Activated B cell treated with CpG ODN at 0.5 μM for 24 hours (primary cell): ENCODE data around the gene PPARG. TPM values are rescaled to one million over a fixed set of nuclear protein-coding genes. Genes with fewer than 3 reads are reported as not detected.

Source experiments
- ATAC-seq: fragments of 200-7000 bp; cut with Tn5 transposase; one replicate; pipeline ENCODE4 v1.10.0; 2021; ENCODE audit warnings: low read depth, mild to moderate bottlenecking, moderate library complexity
- CTCF ChIA-PET: fragments of 350-600 bp; sonication (Branson Sonifier 250); formaldehyde crosslinking; loops from one replicate; lab custom pipeline; 2021; ENCODE audit warnings: antibody characterized with exemption; lab: Charles Lee
- POLR2A ChIA-PET: fragments of 350-600 bp; sonication (Branson Sonifier 250); formaldehyde crosslinking; loops from one replicate; lab custom pipeline; 2021; ENCODE audit warnings: antibody characterized with exemption; lab: Charles Lee
- DNase-seq: peaks from one replicate; pipeline ENCODE4 v3.0.0; 2022
- H3K27ac Mint-ChIP-seq: one replicate; pipeline ENCODE4 v1.8.0; 2020; ENCODE audit warnings: mixed read lengths
- H3K27me3 Mint-ChIP-seq: one replicate; pipeline ENCODE4 v1.8.0; 2021; ENCODE audit warnings: mixed read lengths
- H3K36me3 Mint-ChIP-seq: one replicate; pipeline ENCODE4 v1.8.0; 2021; ENCODE audit warnings: low read depth, mixed read lengths
- H3K4me1 Mint-ChIP-seq: one replicate; pipeline ENCODE4 v1.8.0; 2021; ENCODE audit warnings: mixed read lengths
- H3K4me3 Mint-ChIP-seq: one replicate; pipeline ENCODE4 v1.8.0; 2020; ENCODE audit warnings: mild to moderate bottlenecking, mixed read lengths
- H3K9me3 Mint-ChIP-seq: one replicate; pipeline ENCODE4 v1.8.0; 2020; ENCODE audit warnings: mixed read lengths
- intact Hi-C: fragments of 100-400 bp; cut with micrococcal nuclease; formaldehyde crosslinking; loops from one replicate; pipeline ENCODE4 v1.15.1; 2024
- total RNA-seq: library from RNA; stranded (reverse); gene quantifications from 2 replicates; pipeline ENCODE4 v1.2.3, GENCODE V29; 2022
- TF ChIP-seq, protein P1 (sequence below): fragments of 200-600 bp; IDR thresholded peaks from one replicate; pipeline ENCODE4 v1.8.0; 2022; ENCODE audit warnings: antibody characterized with exemption, mild to moderate bottlenecking

Gene PPARG
- total RNA-seq, 1 donor from 2014 or later = not detected

DNA sequence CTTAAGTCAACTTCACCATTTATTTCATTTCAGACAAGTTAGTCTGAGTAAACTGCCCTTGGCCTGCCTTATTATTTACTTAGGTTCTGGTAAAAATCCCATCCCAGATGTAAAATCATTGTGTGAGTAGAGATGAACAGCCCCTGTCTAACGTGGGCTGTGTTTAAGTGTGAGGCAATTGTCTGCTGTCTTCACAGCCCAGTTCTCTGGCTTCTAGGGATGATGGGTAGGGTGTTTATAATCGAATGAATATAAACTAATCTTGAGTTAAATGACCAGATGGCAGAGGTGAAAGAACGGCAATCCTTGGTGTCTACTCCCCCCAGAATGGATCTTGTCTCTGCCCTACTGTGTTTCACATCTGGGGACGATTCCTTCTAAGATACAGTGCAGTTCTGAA is 20.8 kb downstream of the PPARG start:
- no peaks in the 10 kb centered on the region for H3K36me3 Mint-ChIP-seq
- ATAC-seq (no peak), DNase-seq (no peak)
- POLR2A ChIA-PET = no interaction called here
- no peaks in the 10 kb centered on the region for H3K4me1 Mint-ChIP-seq
- peaks cover 13% of the 10 kb centered on the region for H3K27me3 Mint-ChIP-seq
- TF ChIP-seq, protein P1, sequence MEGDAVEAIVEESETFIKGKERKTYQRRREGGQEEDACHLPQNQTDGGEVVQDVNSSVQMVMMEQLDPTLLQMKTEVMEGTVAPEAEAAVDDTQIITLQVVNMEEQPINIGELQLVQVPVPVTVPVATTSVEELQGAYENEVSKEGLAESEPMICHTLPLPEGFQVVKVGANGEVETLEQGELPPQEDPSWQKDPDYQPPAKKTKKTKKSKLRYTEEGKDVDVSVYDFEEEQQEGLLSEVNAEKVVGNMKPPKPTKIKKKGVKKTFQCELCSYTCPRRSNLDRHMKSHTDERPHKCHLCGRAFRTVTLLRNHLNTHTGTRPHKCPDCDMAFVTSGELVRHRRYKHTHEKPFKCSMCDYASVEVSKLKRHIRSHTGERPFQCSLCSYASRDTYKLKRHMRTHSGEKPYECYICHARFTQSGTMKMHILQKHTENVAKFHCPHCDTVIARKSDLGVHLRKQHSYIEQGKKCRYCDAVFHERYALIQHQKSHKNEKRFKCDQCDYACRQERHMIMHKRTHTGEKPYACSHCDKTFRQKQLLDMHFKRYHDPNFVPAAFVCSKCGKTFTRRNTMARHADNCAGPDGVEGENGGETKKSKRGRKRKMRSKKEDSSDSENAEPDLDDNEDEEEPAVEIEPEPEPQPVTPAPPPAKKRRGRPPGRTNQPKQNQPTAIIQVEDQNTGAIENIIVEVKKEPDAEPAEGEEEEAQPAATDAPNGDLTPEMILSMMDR = no peak
- H3K9me3 Mint-ChIP-seq = no peaks in the 10 kb centered on the region
- no peak overlapping the region for H3K27ac Mint-ChIP-seq
- intact Hi-C loops = no loop called here
- H3K4me3 Mint-ChIP-seq = no peak overlapping the region
- CTCF ChIA-PET = no interaction called here

DNA sequence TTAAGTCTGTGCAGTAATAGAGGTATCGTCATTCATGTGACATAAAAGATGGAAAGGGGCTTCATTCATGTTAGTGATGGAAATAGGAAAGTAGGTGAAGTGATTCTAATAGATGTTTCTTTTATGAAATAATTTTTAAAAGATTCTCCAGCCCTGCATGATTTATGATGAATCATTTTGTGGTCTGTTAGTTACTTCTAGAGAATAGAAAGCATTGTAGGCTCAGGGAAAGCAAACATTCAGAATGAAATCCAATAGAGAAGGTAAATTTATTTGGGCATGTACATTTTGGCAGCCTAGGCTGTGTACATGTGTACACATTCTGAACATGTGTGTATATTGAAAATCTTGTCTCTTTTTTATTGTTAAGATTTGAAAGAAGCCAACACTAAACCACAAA is 23.1 kb downstream of the PPARG start:
- intact Hi-C loops = no loop called here
- no peak overlapping the region for H3K27ac Mint-ChIP-seq
- no peak overlapping the region for H3K4me3 Mint-ChIP-seq
- H3K36me3 Mint-ChIP-seq = no peaks in the 10 kb centered on the region
- ChIA-PET CTCF (no interaction called here), POLR2A (no interaction called here)
- peaks cover 13% of the 10 kb centered on the region for H3K27me3 Mint-ChIP-seq
- ATAC-seq = no peak
- TF ChIP-seq, protein P1 = no peak
- no peaks in the 10 kb centered on the region for H3K9me3 Mint-ChIP-seq
- no peak for DNase-seq
- H3K4me1 Mint-ChIP-seq = no peaks in the 10 kb centered on the region

DNA sequence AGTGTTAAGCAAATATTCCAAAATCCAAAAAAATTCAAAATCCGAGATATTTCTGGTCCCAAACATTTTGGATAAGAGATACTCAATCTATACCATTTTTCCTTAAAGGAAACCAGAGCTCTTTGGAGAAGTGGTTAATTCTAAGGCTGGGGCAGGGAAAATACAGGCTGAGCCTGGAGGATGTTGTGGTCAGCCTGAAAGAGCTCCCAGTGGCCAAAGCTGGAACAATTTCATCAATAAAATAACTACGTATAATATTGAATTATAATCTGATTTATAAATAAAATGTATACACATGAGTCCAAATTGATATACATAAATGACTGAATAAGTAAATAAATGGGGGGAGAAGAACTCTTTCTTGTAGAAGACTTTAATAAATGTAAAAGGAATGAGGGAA is 24.6 kb downstream of the PPARG start:
- Mint-ChIP-seq H3K27ac (no peak overlapping the region), H3K9me3 (no peaks in the 10 kb centered on the region), H3K36me3 (no peaks in the 10 kb centered on the region), H3K27me3 (peaks cover 13% of the 10 kb centered on the region), H3K4me3 (no peak overlapping the region), H3K4me1 (no peaks in the 10 kb centered on the region)
- ChIA-PET CTCF (no interaction called here), POLR2A (no interaction called here)
- intact Hi-C loops = no loop called here
- DNase-seq = no peak
- TF ChIP-seq, protein P1 = no peak
- no peak for ATAC-seq

DNA sequence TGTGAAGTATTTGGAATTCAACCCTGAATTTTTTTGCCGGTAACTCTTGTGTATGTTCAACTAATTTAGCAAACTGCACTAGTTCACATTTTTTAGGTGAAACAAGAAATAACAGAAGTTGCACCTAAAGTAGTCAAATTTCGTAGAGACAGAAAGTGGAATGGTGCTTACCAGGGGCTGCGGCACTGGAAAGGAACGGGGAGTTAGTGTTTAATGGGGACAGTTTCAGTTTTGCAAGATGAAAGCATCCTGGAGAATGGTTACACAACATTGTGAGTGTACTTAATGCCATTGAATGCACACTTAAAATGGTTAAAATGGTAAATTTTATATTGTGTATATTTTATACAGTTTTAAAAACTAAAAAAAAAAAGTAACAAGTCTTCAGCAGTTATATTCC is 27.4 kb downstream of the PPARG start:
- ChIA-PET CTCF (no interaction called here), POLR2A (no interaction called here)
- peaks cover 11% of the 10 kb centered on the region for H3K27me3 Mint-ChIP-seq
- H3K36me3 Mint-ChIP-seq = no peaks in the 10 kb centered on the region
- DNase-seq = no peak
- no peaks in the 10 kb centered on the region for H3K4me1 Mint-ChIP-seq
- no peak overlapping the region for H3K27ac Mint-ChIP-seq
- TF ChIP-seq, protein P1 = no peak
- no peak for ATAC-seq
- intact Hi-C loops = no loop called here
- H3K4me3 Mint-ChIP-seq = no peak overlapping the region
- H3K9me3 Mint-ChIP-seq = no peaks in the 10 kb centered on the region

DNA sequence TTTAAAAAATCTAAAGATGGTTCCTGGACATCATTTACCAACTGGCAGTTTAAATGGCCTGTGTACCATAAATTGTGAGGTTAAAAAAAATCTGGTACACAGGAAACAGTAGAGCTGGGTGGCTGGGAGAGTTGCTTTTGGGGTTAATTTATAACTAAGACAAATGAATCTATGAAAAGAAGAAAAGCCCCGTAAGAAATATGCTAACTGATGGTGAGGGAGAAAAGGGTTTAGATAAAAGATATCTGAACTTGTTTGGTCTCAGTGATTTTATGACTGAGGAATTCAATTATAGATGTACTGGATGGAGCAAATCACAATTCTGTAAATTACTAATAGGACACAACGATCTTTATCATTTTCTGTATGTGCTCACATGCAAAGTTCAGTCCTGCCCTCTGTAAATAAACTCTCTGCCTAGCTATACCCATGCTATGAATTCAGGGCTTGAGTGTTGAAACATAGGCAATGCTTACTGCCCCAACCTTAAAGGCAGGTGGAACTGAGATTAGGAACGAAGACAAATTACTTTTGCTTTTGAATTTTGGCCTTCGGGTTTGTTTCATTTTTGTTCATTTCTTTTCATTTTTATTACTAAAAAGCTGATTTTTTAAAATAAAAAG is 28.0 kb downstream of the PPARG start:
- intact Hi-C loops = no loop called here
- CTCF ChIA-PET = no interaction called here
- Mint-ChIP-seq H3K27ac (no peak overlapping the region), H3K4me3 (no peak overlapping the region), H3K9me3 (no peaks in the 10 kb centered on the region), H3K36me3 (no peaks in the 10 kb centered on the region), H3K27me3 (peaks cover 11% of the 10 kb centered on the region), H3K4me1 (no peaks in the 10 kb centered on the region)
- POLR2A ChIA-PET = no interaction called here
- DNase-seq (no peak), ATAC-seq (no peak)
- TF ChIP-seq, protein P1 = no peak
